Esophagus muscularis mucosa (tissue), 4 donors: ENCODE results near the gene ZNF197. TPM values are rescaled to one million over a fixed set of nuclear protein-coding genes. Genes with fewer than 3 reads are reported as not detected.

ENCODE experiments used
- DNase-seq: peaks from one replicate; pipeline ENCODE4 v3.0.0-alpha.2; 2017; ENCODE audit errors: extremely low spot score
- H3K27ac ChIP-seq, 4 donors: fragments of 200-600 bp; sonication (generic); replicated peaks in 1 of 4; 1 replicate in 3 of 4; 2 replicates in 1 of 4; pipeline ENCODE4 v1.5.1; 2016 to 2019; ENCODE audit warnings: mild to moderate bottlenecking in 1 of 4
- H3K27me3 ChIP-seq, 4 donors: fragments of 200-600 bp; sonication (generic); one replicate each; pipeline versions ENCODE4 v1.5.1 to v1.6.0; 2016 to 2019
- H3K36me3 ChIP-seq, 4 donors: fragments of 200-600 bp; sonication (generic); one replicate each; pipeline ENCODE4 v1.5.1; 2016 to 2019
- H3K4me1 ChIP-seq, 4 donors: fragments of 200-600 bp; sonication (generic); one replicate each; pipeline ENCODE4 v1.5.1; 2016 to 2019
- H3K4me3 ChIP-seq, 4 donors: fragments of 200-600 bp; sonication (generic); 1 replicate in 2 of 4; 2 replicates in 2 of 4; pipeline ENCODE4 v1.5.1; 2016 to 2019; ENCODE audit warnings: mild to moderate bottlenecking in 4 of 4, moderate library complexity in 1 of 4
- H3K9me3 ChIP-seq, 4 donors: fragments of 200-600 bp; sonication (generic); 1 replicate in 3 of 4; 2 replicates in 1 of 4; pipeline ENCODE4 v1.5.1; 2016 to 2019
- CTCF ChIP-seq, 3 experiments: fragments of 200-600 bp in 2 of 3; fragments of 450-650 bp in 1 of 3; sonication (generic) in 2 of 3; IDR thresholded peaks; one replicate each; pipeline ENCODE4 v1.5.1; 2017 to 2019; ENCODE audit warnings: antibody characterized with exemption in 3 of 3, mild to moderate bottlenecking in 2 of 3, moderate library complexity in 1 of 3
- EP300 ChIP-seq: sonication (generic); formaldehyde crosslinking; IDR thresholded peaks from one replicate; pipeline ENCODE4 v1.6.1; 2017; ENCODE audit warnings: antibody characterized with exemption
- POLR2A ChIP-seq: fragments of 450-650 bp; IDR thresholded peaks from one replicate; pipeline ENCODE4 v1.6.1; 2017; ENCODE audit warnings: antibody characterized with exemption, moderate library complexity, mild to moderate bottlenecking, low read depth
- POLR2AphosphoS5 ChIP-seq, 2 donors: sonication (generic); formaldehyde crosslinking; IDR thresholded peaks; one replicate each; pipeline ENCODE4 v1.6.1; 2017; ENCODE audit warnings: antibody characterized with exemption in 2 of 2
- WGBS: methylation state at CpG from one replicate; pipeline ENCODE4 v1.1.5; 2018; 5-methylcytosine and 5-hydroxymethylcytosine counted together
- intact Hi-C: fragments of 100-400 bp; cut with DNase I; formaldehyde crosslinking; loops from one replicate; pipeline ENCODE4 v1.15.1; 2023
- total RNA-seq, 4 donors: library from RNA; depleted of rRNA; stranded (reverse); fragments of >200 nt; gene quantifications; one replicate each; pipeline versions ENCODE4 v1.1.0 to v1.2.1, GENCODE V29; 2016

The ZNF197 gene
- total RNA-seq, 4 donors from 2014 or later, result 16.3 to 22.8 (median 16.6) TPM

DNA sequence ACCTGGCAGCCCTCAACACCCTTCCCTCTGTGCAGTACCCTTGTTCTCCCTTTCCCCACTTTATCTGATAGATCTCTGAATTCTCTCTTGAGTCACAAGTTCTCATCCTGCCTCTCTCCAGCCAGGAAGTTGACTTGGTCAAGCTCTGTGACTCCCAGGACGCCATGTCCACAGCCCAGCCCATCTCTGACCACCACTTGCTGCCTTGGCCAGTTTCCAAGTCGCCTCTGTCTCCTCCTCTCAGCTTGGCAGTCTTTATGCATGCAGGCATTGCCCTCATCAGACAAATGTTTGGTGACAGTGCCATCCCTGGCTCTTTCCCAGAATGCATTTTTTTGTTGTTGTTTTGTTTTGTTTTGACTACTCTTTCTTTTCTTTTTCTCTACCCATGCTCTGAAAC is 49.4 kb downstream of the ZNF197 start:
- Histone ChIP-seq H3K27me3 (no peaks in the 10 kb centered on the region), H3K4me3 (no peak overlapping the region), H3K9me3 (peaks cover 0 to 5% (median 0%) of the 10 kb centered on the region in 4 donors), H3K4me1 (no peaks in the 10 kb centered on the region), H3K27ac (no peak overlapping the region), H3K36me3 (no peaks in the 10 kb centered on the region)
- DNase-seq, result no peak
- TF ChIP-seq POLR2A (no peak), EP300 (no peak), POLR2AphosphoS5 (IDR thresholded peaks at IDR 0.05) (no peak), CTCF (IDR thresholded peaks at IDR 0.05) (no peak)
- intact Hi-C loops, result no loop called here
- WGBS, result 49% methylated on average over 2 of the region's 2 CpGs

DNA sequence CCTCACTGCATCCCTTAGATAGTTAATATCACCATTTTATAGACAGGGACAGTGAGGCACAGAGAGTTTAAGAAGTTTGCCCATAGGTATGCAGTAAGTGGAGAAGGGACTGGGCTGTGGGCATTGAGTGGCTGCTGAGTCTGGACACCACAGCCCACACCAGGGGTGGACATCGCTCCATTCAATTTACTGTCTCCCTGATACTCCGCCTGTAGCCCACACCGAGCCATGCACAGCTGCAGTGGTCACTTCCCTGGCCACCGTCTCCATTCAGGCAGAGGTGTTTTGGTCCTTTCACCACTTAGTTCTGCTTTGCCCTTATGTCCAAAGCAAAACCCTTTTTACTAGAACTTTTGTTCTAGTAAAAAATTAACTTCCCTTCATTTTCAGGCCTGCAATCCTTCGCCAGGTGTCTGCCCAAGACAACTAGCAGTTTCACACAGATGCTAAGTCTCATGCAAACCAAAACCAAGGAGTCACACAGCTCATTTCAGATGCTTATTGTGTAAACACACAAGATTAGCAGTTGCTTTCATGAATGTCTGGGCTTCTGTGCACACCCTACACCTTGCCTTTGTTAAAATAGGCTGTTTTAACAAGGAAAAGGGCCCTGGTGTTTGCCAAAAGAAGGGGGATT is 53.8 kb downstream of the ZNF197 start:
- Histone ChIP-seq H3K36me3 (peaks cover 0 to 3% (median 1%) of the 10 kb centered on the region in 4 donors), H3K27ac (no peak overlapping the region), H3K27me3 (no peaks in the 10 kb centered on the region), H3K4me3 (no peak overlapping the region), H3K4me1 (no peaks in the 10 kb centered on the region), H3K9me3 (peaks cover 0 to 5% (median 2%) of the 10 kb centered on the region in 4 donors)
- 94% methylated on average over 5 of the region's 5 CpGs for WGBS
- no peak for TF ChIP-seq POLR2A
- no peak for TF ChIP-seq EP300
- TF ChIP-seq POLR2AphosphoS5 (IDR thresholded peaks at IDR 0.05), result no peak
- no peak for TF ChIP-seq CTCF (IDR thresholded peaks at IDR 0.05)
- DNase-seq, result no peak
- intact Hi-C loops, result no loop called here

- Histone ChIP-seq H3K27ac (no peak overlapping the region), H3K36me3 (peaks cover 0 to 7% (median 4%) of the 10 kb centered on the region in 4 donors), H3K4me1 (peaks cover 8 to 17% (median 10%) of the 10 kb centered on the region in 4 donors), H3K9me3 (peaks cover 0 to 5% (median 2%) of the 10 kb centered on the region in 4 donors), H3K27me3 (no peaks in the 10 kb centered on the region), H3K4me3 (no peak overlapping the region)
- intact Hi-C loops, result no loop called here
- DNase-seq, result no peak
- no peak for TF ChIP-seq CTCF (IDR thresholded peaks at IDR 0.05)
- no peak for TF ChIP-seq POLR2A
- no peak for TF ChIP-seq POLR2AphosphoS5 (IDR thresholded peaks at IDR 0.05)
- TF ChIP-seq EP300, result no peak
- 100% methylated on average over 4 of the region's 4 CpGs for WGBS
Measured at GRCh38 chr3:44680921-44681455, 56.2 kb downstream of the ZNF197 start.

DNA sequence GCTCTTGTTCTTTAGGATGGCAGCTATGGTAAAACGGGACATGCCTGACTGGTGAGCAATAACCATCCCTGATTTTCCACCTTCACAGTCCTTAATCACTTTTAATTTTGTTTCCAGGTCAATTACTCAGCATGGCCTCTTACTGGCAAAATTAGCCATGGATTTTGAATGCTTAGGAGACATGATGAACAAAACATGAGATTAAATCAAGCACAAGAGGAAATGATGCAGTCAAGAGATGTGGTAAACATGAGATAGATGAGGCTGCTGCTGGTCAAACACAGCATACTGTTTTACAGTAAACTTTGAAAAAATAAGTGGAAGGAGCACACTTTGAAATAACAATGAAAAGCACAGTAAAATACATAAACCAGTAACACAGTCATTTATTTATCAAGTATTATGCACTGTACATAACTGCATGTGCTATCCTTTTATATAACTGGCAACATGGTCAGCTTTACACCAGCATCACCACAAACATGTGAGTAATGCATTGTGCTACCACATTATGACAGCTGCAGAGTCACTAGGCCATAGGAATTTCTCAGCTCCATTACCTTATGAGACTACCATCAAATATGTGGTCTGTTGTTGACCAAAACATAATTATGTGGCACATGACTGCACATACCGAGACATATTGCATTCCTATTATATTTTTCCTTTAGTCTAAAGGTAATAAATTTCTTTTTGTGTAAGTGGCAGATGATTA is 57.5 kb downstream of the ZNF197 start:
- DNase-seq, result no peak
- WGBS, result 95% methylated on average over 2 of the region's 2 CpGs
- Histone ChIP-seq H3K27ac (no peak overlapping the region), H3K4me1 (peaks cover 8 to 19% (median 12%) of the 10 kb centered on the region in 4 donors), H3K9me3 (peaks cover 0 to 5% (median 2%) of the 10 kb centered on the region in 4 donors), H3K27me3 (no peaks in the 10 kb centered on the region), H3K36me3 (peaks cover 0 to 7% (median 4%) of the 10 kb centered on the region in 4 donors), H3K4me3 (no peak overlapping the region)
- no peak for TF ChIP-seq POLR2A
- TF ChIP-seq POLR2AphosphoS5 (IDR thresholded peaks at IDR 0.05), result no peak
- no peak for TF ChIP-seq CTCF (IDR thresholded peaks at IDR 0.05)
- no peak for TF ChIP-seq EP300
- intact Hi-C loops, result no loop called here
